Measurements from ENCODE around the gene KDM3A.

DNA sequence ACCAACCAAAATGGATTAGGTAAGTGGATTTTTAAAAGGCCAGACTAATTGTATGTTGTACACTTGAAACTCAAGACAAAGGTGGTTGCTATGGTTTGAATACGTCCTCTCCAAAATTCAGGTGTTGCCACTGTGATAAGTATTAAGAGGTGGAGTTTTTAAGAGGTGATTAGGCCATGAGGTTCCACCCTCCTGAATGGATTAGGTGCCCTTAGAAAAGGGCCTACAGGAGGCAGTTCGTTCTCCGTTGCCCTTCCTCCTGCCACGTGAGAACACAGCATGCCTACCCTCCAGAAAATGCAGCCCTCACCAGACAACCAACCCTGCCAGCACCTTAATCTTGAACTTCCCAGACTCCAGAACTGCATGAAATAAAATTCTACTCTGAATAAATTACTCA is 70.9 kb downstream of the KDM3A start:
- no peak for TF ChIP-seq CTCF (IDR thresholded peaks at IDR 0.05)
- TF ChIP-seq POLR2A (IDR thresholded peaks at IDR 0.05), result no peak
